Measurements from ENCODE around the gene JMJD8. TPM values are rescaled to one million over a fixed set of nuclear protein-coding genes. Genes with fewer than 3 reads are reported as not detected.
A peak's percentile ranks its signal among the peaks of the same experiment; 100 is the strongest.

The JMJD8 gene
- total RNA-seq, 1 donor from 2014 or later = 46.1 TPM

- Mint-ChIP-seq H3K4me3 (peak overlapping the region; percentile 41), H3K27ac (peak overlapping the region; percentile 43), H3K27me3 (ENCODE audit: low read depth) (no peaks in the 10 kb centered on the region), H3K9me3 (no peaks in the 10 kb centered on the region), H3K4me1 (peaks cover 5% of the 10 kb centered on the region), H3K36me3 (no peaks in the 10 kb centered on the region)
- TF ChIP-seq CTCF (IDR thresholded peaks at IDR 0.05; ENCODE audit: unreplicated experiment) = peak; percentile 62
- peak; percentile 74 to 81 for DNase-seq (ENCODE audit: low spot score in 2 of 2, unreplicated experiment in 2 of 2)
Measured at GRCh38 chr16:660459-661183, 23.5 kb downstream of the JMJD8 start.

GRCh38 chr16:660132-660458 is 24.0 kb downstream of the JMJD8 start:
- H3K4me1 Mint-ChIP-seq = peaks cover 5% of the 10 kb centered on the region
- H3K27me3 Mint-ChIP-seq (ENCODE audit: low read depth) = no peaks in the 10 kb centered on the region
- H3K36me3 Mint-ChIP-seq = no peaks in the 10 kb centered on the region
- no peak overlapping the region for H3K4me3 Mint-ChIP-seq
- no peak for TF ChIP-seq CTCF (IDR thresholded peaks at IDR 0.05; ENCODE audit: unreplicated experiment)
- DNase-seq (ENCODE audit: low spot score in 2 of 2, unreplicated experiment in 2 of 2) = no peak
- H3K27ac Mint-ChIP-seq = no peak overlapping the region
- H3K9me3 Mint-ChIP-seq = no peaks in the 10 kb centered on the region

- H3K9me3 Mint-ChIP-seq = no peaks in the 10 kb centered on the region
- no peaks in the 10 kb centered on the region for H3K27me3 Mint-ChIP-seq (ENCODE audit: low read depth)
- no peaks in the 10 kb centered on the region for H3K36me3 Mint-ChIP-seq
- TF ChIP-seq CTCF (IDR thresholded peaks at IDR 0.05; ENCODE audit: unreplicated experiment) = no peak
- peaks cover 5% of the 10 kb centered on the region for H3K4me1 Mint-ChIP-seq
- no peak overlapping the region for H3K4me3 Mint-ChIP-seq
- no peak overlapping the region for H3K27ac Mint-ChIP-seq
- no peak for DNase-seq (ENCODE audit: low spot score in 2 of 2, unreplicated experiment in 2 of 2)
Measured at GRCh38 chr16:659618-660017, 24.5 kb downstream of the JMJD8 start.

GRCh38 chr16:658679-659571 is 25.2 kb downstream of the JMJD8 start:
- Mint-ChIP-seq H3K9me3 (no peaks in the 10 kb centered on the region), H3K27ac (no peak overlapping the region), H3K4me1 (peaks cover 5% of the 10 kb centered on the region), H3K4me3 (no peak overlapping the region), H3K27me3 (ENCODE audit: low read depth) (no peaks in the 10 kb centered on the region), H3K36me3 (no peaks in the 10 kb centered on the region)
- no peak for TF ChIP-seq CTCF (IDR thresholded peaks at IDR 0.05; ENCODE audit: unreplicated experiment)
- DNase-seq (ENCODE audit: low spot score in 2 of 2, unreplicated experiment in 2 of 2) = no peak

GRCh38 chr16:657487-657886 is 26.6 kb downstream of the JMJD8 start:
- no peaks in the 10 kb centered on the region for H3K36me3 Mint-ChIP-seq
- H3K27me3 Mint-ChIP-seq (ENCODE audit: low read depth) = no peaks in the 10 kb centered on the region
- no peak overlapping the region for H3K27ac Mint-ChIP-seq
- no peak overlapping the region for H3K4me3 Mint-ChIP-seq
- TF ChIP-seq CTCF (IDR thresholded peaks at IDR 0.05; ENCODE audit: unreplicated experiment) = no peak
- no peak for DNase-seq (ENCODE audit: low spot score in 2 of 2, unreplicated experiment in 2 of 2)
- H3K4me1 Mint-ChIP-seq = peaks cover 5% of the 10 kb centered on the region
- no peaks in the 10 kb centered on the region for H3K9me3 Mint-ChIP-seq

Data from mesothelial cell of epicardium (in vitro differentiated cells).